ENCODE results near the gene C9orf152. TPM values are rescaled to one million over a fixed set of nuclear protein-coding genes. Genes with fewer than 3 reads are reported as not detected.

Gene C9orf152
- total and polyA plus RNA-seq, 2 of the 13 experiments (the other 11 are each of a cell fraction or from before 2014, with no cell fraction given): 0.24 to 0.48 TPM

DNA sequence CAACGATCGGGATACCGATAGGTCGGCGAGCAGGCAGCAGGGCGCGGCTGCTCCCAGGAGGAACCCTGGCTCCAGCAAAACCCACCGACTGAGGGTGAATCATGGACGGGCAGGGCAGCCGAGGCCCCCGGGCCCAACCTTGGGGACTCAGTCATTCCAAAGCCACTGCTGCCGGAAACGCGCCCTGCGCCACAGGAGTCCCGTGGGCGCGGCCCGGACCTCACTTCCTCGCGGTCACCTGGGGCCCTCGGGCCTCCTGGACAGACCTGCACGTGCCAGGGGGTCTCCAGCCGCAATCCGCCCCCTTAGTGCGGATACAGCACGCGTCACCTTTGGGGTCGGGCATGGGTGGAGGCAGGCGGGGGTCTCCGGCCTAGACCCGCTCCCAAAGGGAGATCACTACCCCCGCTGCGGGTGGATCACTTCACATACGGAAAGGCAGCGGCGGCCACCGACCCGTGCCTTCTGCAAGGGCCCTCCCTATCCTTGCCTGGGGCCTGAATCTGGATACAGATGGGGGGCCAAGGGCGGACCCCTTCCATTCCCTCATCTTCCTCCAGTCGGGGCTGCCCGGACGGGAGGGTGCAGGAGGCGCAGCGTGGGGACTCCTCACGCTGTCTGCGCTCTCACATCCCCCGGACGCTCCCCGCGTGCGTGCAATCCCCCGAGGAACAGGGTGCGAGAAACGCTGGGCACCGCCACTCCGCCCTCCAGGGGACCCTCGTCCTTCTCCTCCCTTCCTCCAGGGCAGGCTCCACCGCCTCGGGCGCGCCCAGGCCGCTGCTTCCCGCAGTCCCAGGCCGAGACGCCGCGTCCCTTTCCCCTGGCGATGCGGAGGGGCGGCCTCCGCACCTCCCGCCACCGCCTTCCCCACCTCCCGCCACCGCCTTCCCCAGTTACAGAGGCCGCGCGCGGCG is 47.8 kb upstream of the C9orf152 start (continued):
- TF ChIP-seq, protein P1, sequence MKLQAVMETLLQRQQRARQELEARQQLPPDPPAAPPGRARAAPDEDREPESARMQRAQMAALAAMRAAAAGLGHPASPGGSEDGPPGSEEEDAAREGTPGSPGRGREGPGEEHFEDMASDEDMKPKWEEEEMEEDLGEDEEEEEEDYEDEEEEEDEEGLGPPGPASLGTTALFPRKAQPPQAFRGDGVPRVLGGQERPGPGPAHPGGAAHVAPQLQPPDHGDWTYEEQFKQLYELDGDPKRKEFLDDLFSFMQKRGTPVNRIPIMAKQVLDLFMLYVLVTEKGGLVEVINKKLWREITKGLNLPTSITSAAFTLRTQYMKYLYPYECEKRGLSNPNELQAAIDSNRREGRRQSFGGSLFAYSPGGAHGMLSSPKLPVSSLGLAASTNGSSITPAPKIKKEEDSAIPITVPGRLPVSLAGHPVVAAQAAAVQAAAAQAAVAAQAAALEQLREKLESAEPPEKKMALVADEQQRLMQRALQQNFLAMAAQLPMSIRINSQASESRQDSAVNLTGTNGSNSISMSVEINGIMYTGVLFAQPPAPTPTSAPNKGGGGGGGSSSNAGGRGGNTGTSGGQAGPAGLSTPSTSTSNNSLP (IDR thresholded peaks at IDR 0.05; ENCODE audit: low read depth, low read length): no peak
- no peak; the same call in 1 of the 2 replicates for TF ChIP-seq ZNF619 (CRISPR knock-in tag; IDR thresholded peaks at IDR 0.05)
- no peak for TF ChIP-seq ZFP36 (IDR thresholded peaks at IDR 0.05; ENCODE audit: borderline replicate concordance, low read depth, low read length, partially characterized antibody)
- TF ChIP-seq, protein P2, sequence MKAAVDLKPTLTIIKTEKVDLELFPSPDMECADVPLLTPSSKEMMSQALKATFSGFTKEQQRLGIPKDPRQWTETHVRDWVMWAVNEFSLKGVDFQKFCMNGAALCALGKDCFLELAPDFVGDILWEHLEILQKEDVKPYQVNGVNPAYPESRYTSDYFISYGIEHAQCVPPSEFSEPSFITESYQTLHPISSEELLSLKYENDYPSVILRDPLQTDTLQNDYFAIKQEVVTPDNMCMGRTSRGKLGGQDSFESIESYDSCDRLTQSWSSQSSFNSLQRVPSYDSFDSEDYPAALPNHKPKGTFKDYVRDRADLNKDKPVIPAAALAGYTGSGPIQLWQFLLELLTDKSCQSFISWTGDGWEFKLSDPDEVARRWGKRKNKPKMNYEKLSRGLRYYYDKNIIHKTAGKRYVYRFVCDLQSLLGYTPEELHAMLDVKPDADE (CRISPR knock-in tag; IDR thresholded peaks at IDR 0.05): no peak
- TF ChIP-seq ZFP41 (CRISPR knock-in tag; IDR thresholded peaks at IDR 0.05; ENCODE audit: borderline replicate concordance): no peak
- TF ChIP-seq, protein P3, sequence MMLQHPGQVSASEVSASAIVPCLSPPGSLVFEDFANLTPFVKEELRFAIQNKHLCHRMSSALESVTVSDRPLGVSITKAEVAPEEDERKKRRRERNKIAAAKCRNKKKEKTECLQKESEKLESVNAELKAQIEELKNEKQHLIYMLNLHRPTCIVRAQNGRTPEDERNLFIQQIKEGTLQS (CRISPR knock-in tag; IDR thresholded peaks at IDR 0.05): no peak
- TF ChIP-seq ZFP37 (CRISPR knock-in tag; IDR thresholded peaks at IDR 0.05; ENCODE audit: borderline replicate concordance): 0 out of 2 replicates have a peak, but pooled peaks have one; percentile 77
- no peak; the same call in 1 of the 2 replicates for TF ChIP-seq HES4 (CRISPR knock-in tag; IDR thresholded peaks at IDR 0.05; ENCODE audit: borderline replicate concordance)
- no peak for TF ChIP-seq TP53 (CRISPR knock-in tag; conservative IDR thresholded peaks at IDR 0.05)
- TF ChIP-seq, protein P4, sequence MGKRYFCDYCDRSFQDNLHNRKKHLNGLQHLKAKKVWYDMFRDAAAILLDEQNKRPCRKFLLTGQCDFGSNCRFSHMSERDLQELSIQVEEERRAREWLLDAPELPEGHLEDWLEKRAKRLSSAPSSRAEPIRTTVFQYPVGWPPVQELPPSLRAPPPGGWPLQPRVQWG (CRISPR knock-in tag; IDR thresholded peaks at IDR 0.05; ENCODE audit: borderline replicate concordance, low read depth): no peak
- 0 out of 2 replicates have a peak, but pooled peaks have one; percentile 19 for TF ChIP-seq ZNF160 (CRISPR knock-in tag; IDR thresholded peaks at IDR 0.05)
- TF ChIP-seq, protein P5, sequence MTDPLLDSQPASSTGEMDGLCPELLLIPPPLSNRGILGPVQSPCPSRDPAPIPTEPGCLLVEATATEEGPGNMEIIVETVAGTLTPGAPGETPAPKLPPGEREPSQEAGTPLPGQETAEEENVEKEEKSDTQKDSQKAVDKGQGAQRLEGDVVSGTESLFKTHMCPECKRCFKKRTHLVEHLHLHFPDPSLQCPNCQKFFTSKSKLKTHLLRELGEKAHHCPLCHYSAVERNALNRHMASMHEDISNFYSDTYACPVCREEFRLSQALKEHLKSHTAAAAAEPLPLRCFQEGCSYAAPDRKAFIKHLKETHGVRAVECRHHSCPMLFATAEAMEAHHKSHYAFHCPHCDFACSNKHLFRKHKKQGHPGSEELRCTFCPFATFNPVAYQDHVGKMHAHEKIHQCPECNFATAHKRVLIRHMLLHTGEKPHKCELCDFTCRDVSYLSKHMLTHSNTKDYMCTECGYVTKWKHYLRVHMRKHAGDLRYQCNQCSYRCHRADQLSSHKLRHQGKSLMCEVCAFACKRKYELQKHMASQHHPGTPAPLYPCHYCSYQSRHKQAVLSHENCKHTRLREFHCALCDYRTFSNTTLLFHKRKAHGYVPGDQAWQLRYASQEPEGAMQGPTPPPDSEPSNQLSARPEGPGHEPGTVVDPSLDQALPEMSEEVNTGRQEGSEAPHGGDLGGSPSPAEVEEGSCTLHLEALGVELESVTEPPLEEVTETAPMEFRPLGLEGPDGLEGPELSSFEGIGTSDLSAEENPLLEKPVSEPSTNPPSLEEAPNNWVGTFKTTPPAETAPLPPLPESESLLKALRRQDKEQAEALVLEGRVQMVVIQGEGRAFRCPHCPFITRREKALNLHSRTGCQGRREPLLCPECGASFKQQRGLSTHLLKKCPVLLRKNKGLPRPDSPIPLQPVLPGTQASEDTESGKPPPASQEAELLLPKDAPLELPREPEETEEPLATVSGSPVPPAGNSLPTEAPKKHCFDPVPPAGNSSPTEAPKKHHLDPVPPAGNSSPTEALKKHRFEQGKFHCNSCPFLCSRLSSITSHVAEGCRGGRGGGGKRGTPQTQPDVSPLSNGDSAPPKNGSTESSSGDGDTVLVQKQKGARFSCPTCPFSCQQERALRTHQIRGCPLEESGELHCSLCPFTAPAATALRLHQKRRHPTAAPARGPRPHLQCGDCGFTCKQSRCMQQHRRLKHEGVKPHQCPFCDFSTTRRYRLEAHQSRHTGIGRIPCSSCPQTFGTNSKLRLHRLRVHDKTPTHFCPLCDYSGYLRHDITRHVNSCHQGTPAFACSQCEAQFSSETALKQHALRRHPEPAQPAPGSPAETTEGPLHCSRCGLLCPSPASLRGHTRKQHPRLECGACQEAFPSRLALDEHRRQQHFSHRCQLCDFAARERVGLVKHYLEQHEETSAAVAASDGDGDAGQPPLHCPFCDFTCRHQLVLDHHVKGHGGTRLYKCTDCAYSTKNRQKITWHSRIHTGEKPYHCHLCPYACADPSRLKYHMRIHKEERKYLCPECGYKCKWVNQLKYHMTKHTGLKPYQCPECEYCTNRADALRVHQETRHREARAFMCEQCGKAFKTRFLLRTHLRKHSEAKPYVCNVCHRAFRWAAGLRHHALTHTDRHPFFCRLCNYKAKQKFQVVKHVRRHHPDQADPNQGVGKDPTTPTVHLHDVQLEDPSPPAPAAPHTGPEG (CRISPR knock-in tag; IDR thresholded peaks at IDR 0.05): peak; percentile 35; the same call in 1 of the 2 replicates
- TF ChIP-seq, protein P6, sequence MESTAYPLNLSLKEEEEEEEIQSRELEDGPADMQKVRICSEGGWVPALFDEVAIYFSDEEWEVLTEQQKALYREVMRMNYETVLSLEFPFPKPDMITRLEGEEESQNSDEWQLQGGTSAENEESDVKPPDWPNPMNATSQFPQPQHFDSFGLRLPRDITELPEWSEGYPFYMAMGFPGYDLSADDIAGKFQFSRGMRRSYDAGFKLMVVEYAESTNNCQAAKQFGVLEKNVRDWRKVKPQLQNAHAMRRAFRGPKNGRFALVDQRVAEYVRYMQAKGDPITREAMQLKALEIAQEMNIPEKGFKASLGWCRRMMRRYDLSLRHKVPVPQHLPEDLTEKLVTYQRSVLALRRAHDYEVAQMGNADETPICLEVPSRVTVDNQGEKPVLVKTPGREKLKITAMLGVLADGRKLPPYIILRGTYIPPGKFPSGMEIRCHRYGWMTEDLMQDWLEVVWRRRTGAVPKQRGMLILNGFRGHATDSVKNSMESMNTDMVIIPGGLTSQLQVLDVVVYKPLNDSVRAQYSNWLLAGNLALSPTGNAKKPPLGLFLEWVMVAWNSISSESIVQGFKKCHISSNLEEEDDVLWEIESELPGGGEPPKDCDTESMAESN (CRISPR knock-in tag; conservative IDR thresholded peaks at IDR 0.05): 0 out of 2 replicates have a peak, but pooled peaks have one; percentile 23
- no peak for TF ChIP-seq HOXA7 (CRISPR knock-in tag; IDR thresholded peaks at IDR 0.05)
- TF ChIP-seq ZC3H13 (CRISPR knock-in tag; IDR thresholded peaks at IDR 0.05): no peak
- TF ChIP-seq ZNF7 (CRISPR knock-in tag; IDR thresholded peaks at IDR 0.05): no peak

All from HepG2 (cell line).